K562 (cell line): Measurements from ENCODE around the gene LIN9. TPM values are rescaled to one million over a fixed set of nuclear protein-coding genes. Genes with fewer than 3 reads are reported as not detected.

Experiments
- ATAC-seq: fragments of 200-7000 bp; cut with Tn5 transposase; 3 replicates; pipeline ENCODE4 v1.9.1; 2020; ENCODE audit warnings: moderate library complexity
- BruUV-seq: library from RNA; stranded (reverse); fragments of 400-500 nt; replicated peaks from 2 replicates; lab custom pipeline; 2021; lab: Mats Ljungman, UMichigan
- CTCF ChIA-PET: fragments of 300-600 bp; formaldehyde crosslinking; extraction: SDS; loops from one replicate; lab custom pipeline; 2021; ENCODE audit warnings: low intra/inter-chr PET ratio; lab: Yijun Ruan, JAX
- POLR2A ChIA-PET: fragments of 300-600, 350-650 bp; sonication (Branson Sonifier 250); formaldehyde crosslinking; extraction: SDS; loops from one replicate; lab custom pipeline; 2021; ENCODE audit warnings: antibody characterized with exemption, inconsistent platforms; lab: Yijun Ruan, JAX
- DNase-seq, 4 experiments: peaks; one replicate each; pipeline versions ENCODE4 v3.0.0 to v3.0.0-alpha.2; 2011 to 2018; ENCODE audit warnings: low spot score in 3 of 4, mixed read lengths in 3 of 4; ENCODE audit errors: extremely low read depth in 1 of 4
- FAIRE-seq: peaks from 2 replicates; lab custom pipeline; 2011; peaks lifted over from hg19 to GRCh38; lab: Jason Lieb, UNC
- H2AFZ ChIP-seq: 2 replicates; pipeline ENCODE4 v1.6.0; 2011; ENCODE audit warnings: low read depth, low read length, control low read depth, inconsistent platforms
- H3K27ac ChIP-seq: fragments of 200-600 bp; 3 replicates; pipeline ENCODE4 v1.8.0; 2011; ENCODE audit warnings: low read depth, mild to moderate bottlenecking, control low read depth, inconsistent platforms, low read length, moderate library complexity, mixed read lengths; ENCODE audit errors: extremely low read depth
- H3K27me3 ChIP-seq, 2 experiments: fragments of 300-600 bp in 1 of 2; 2 replicates in 1 of 2; 3 replicates in 1 of 2; pipeline versions ENCODE4 v1.6.0 to v1.8.0; 2011; ENCODE audit warnings: inconsistent platforms in 2 of 2, low read length in 2 of 2, mild to moderate bottlenecking in 1 of 2, mixed read lengths in 1 of 2, moderate library complexity in 1 of 2; ENCODE audit not compliant: control insufficient read depth in 2 of 2, insufficient read depth in 2 of 2
- H3K36me3 ChIP-seq: fragments of 300-600 bp; 3 replicates; pipeline ENCODE4 v1.8.0; 2011; ENCODE audit warnings: mild to moderate bottlenecking, low read length, inconsistent platforms; ENCODE audit not compliant: control insufficient read depth, insufficient read depth
- H3K4me1 ChIP-seq, 2 experiments: fragments of 200-600 bp in 1 of 2; replicated peaks in 1 of 2; 2 replicates in 1 of 2; 3 replicates in 1 of 2; pipeline versions ENCODE4 v1.5.1 to v1.8.0; 2011; ENCODE audit warnings: inconsistent platforms in 2 of 2, low read length in 2 of 2, mild to moderate bottlenecking in 1 of 2, mixed read lengths in 1 of 2, moderate library complexity in 1 of 2; ENCODE audit not compliant: control insufficient read depth in 2 of 2, insufficient read depth in 2 of 2
- H3K4me2 ChIP-seq: 2 replicates; pipeline ENCODE4 v1.6.1; 2011; ENCODE audit warnings: low read length, control low read depth, inconsistent platforms, mixed read lengths; ENCODE audit not compliant: insufficient read depth
- H3K4me3 ChIP-seq: fragments of 200-600 bp; sonication (generic), shearing (Covaris generic); 2 replicates; pipeline ENCODE4 v1.5.1; 2016; ENCODE audit warnings: control low read depth, inconsistent platforms
- H3K79me2 ChIP-seq: fragments of 200-600 bp; 3 replicates; pipeline ENCODE4 v1.8.0; 2011; ENCODE audit warnings: low read length, inconsistent platforms; ENCODE audit not compliant: control insufficient read depth, insufficient read depth
- H3K9ac ChIP-seq, 2 experiments: 2 replicates each; pipeline versions ENCODE4 v1.6.0 to v1.6.1; 2011; ENCODE audit warnings: low read depth in 2 of 2, low read length in 2 of 2, control low read depth in 1 of 2, inconsistent platforms in 1 of 2, mild to moderate bottlenecking in 1 of 2, mixed read lengths in 1 of 2; ENCODE audit not compliant: insufficient read depth in 1 of 2
- H3K9me1 ChIP-seq: one replicate; pipeline ENCODE4 v1.6.0; 2011; ENCODE audit warnings: inconsistent platforms, mild to moderate bottlenecking, low read length, moderate library complexity; ENCODE audit not compliant: control insufficient read depth, insufficient read depth
- H3K9me3 ChIP-seq: replicated peaks from 2 replicates; pipeline ENCODE4 v1.5.1; 2011; ENCODE audit warnings: low read depth, low read length, inconsistent platforms; ENCODE audit not compliant: control insufficient read depth, insufficient read depth
- H4K20me1 ChIP-seq: replicated peaks from 2 replicates; pipeline ENCODE4 v1.6.1; 2011; ENCODE audit warnings: low read length, inconsistent platforms, mixed read lengths; ENCODE audit not compliant: control insufficient read depth, insufficient read depth
- DEAF1 ChIP-seq: fragments of 450-650 bp; formaldehyde crosslinking; IDR thresholded peaks from 2 replicates; pipeline ENCODE4 v1.4.0; 2020; ENCODE audit warnings: mild to moderate bottlenecking, moderate library complexity
- FOXA3 ChIP-seq, 2 experiments: fragments of 450-650 bp in 1 of 2; sonication (generic) in 1 of 2; formaldehyde crosslinking; IDR thresholded peaks in 1 of 2; conservative IDR thresholded peaks in 1 of 2; 2 replicates each; pipeline versions ENCODE4 v1.4.0 to v1.8.0; 2020 to 2022; ENCODE audit warnings: mild to moderate bottlenecking in 2 of 2, missing genetic modification reagents in 1 of 2
- HNRNPH1 ChIP-seq: fragments of 200-400 bp; formaldehyde crosslinking; optimal IDR thresholded peaks from 2 replicates; pipeline ENCODE3; 2017; ENCODE audit warnings: low read depth, mild to moderate bottlenecking, low read length, moderate library complexity
- MTA2 ChIP-seq: fragments of 450-650 bp; IDR thresholded peaks from 2 replicates; pipeline ENCODE4 v1.6.1; 2016; ENCODE audit warnings: low read depth
- SPI1 ChIP-seq: IDR thresholded peaks from 2 replicates; pipeline ENCODE4 v1.6.1; 2011; ENCODE audit warnings: low read depth, low read length, control low read depth, borderline replicate concordance
- USF1 ChIP-seq: sonication (generic); formaldehyde crosslinking; IDR thresholded peaks from 2 replicates; pipeline ENCODE4 v1.9.0; 2022; ENCODE audit warnings: mild to moderate bottlenecking, missing genetic modification reagents
- ZBTB11 ChIP-seq, 3 experiments: fragments of 200-800 bp in 1 of 3; fragments of 250-450 bp in 1 of 3; fragments of 450-650 bp in 1 of 3; sonication (Bioruptor Pico) in 1 of 3; sonication (Bioruptor generic) in 1 of 3; formaldehyde crosslinking in 1 of 3; IDR thresholded peaks; 2 replicates each; pipeline versions ENCODE4 v1.6.1 to v1.8.0; 2016 to 2022; ENCODE audit warnings: mild to moderate bottlenecking in 2 of 3, missing genetic modification characterization in 2 of 3, missing compliant biosample characterization in 1 of 3, moderate library complexity in 1 of 3
- ZBTB17 ChIP-seq: fragments of 450-650 bp; formaldehyde crosslinking; IDR thresholded peaks from 2 replicates; pipeline ENCODE4 v1.4.0; 2020; ENCODE audit warnings: mild to moderate bottlenecking
- ZNF639 ChIP-seq, 2 experiments: fragments of 200-800 bp in 1 of 2; sonication (Bioruptor generic) in 1 of 2; sonication (generic) in 1 of 2; formaldehyde crosslinking in 1 of 2; IDR thresholded peaks in 1 of 2; conservative IDR thresholded peaks in 1 of 2; 2 replicates each; pipeline versions ENCODE4 v1.5.0 to v1.6.1; 2016 to 2020; ENCODE audit warnings: missing compliant biosample characterization in 1 of 2, missing genetic modification characterization in 1 of 2, missing genetic modification reagents in 1 of 2
- WGBS: fragments of 100-300 bp; shearing (Covaris generic); methylation state at CpG from one replicate; pipeline ENCODE4 v1.1.6; 2016; ENCODE audit warnings: low coverage, mixed read lengths; ENCODE audit not compliant: insufficient coverage; ENCODE audit errors: missing lambda C conversion rate; 5-methylcytosine and 5-hydroxymethylcytosine counted together
- in situ Hi-C: fragments of 300-500 bp; cut with MboI; formaldehyde crosslinking; loops from 4 replicates; pipeline ENCODE4 v1.15.0; 2018; ENCODE audit warnings: inconsistent platforms, mixed read lengths
- intact Hi-C: fragments of 100-400 bp; cut with micrococcal nuclease; formaldehyde crosslinking; loops from 2 replicates; pipeline ENCODE4 v1.14.2; 2022
- polyA plus RNA-seq, 8 experiments: library from polyadenylated mRNA; depleted of rRNA in 4 of 8; stranded (reverse) in 5 of 8; unstranded in 3 of 8; fragments of >200 nt; fragmentation: Nextera tagmentation in 2 of 8; fragmentation: Illumina TruSeq in 1 of 8; extraction: Ambion mirVana in 2 of 8; extraction: Trizol in 1 of 8; gene quantifications; 2 replicates each; pipeline versions ENCODE4 v1.2.1 to v1.2.3, GENCODE V29; 2011 to 2014; ENCODE audit warnings: inconsistent platforms in 1 of 8, missing spikeins in 1 of 8
- total RNA-seq, 7 experiments: library from RNA; depleted of rRNA in 6 of 7; stranded (reverse); fragments of >200 nt in 6 of 7; fragmentation: Illumina TruSeq in 2 of 7; extraction: Trizol in 2 of 7; gene quantifications; 2 replicates each; pipeline versions ENCODE4 v1.2.1 to v1.2.3, GENCODE V29; 2011 to 2021; ENCODE audit warnings: low replicate concordance in 1 of 7

The LIN9 gene
- total and polyA plus RNA-seq, 9 of the 15 experiments (the other 6 are each of a cell fraction or from before 2014, with no cell fraction given) = 18.8 to 33.0 (median 25.5) TPM

- DNase-seq = peak in 1 of 4 experiments; percentile 33
- no peak overlapping the region for H3K27ac ChIP-seq
- H4K20me1 ChIP-seq = peaks cover 4% of the 10 kb centered on the region; the same call in 1 of the 2 replicates
- H3K27me3 ChIP-seq = peaks cover 16 to 18% of the 10 kb centered on the region in 2 experiments; a peak in 4 of 5 replicates
- POLR2A ChIA-PET = interaction anchor here (0.7 to 1.1 kb wide), 3 partner anchors 8 to 16 kb away, joined by 3 read pairs; no protein-coding TSS in a partner anchor
- no peaks in the 10 kb centered on the region for H3K9me1 ChIP-seq
- H3K9ac ChIP-seq = no peak overlapping the region
- H3K4me2 ChIP-seq = no peak overlapping the region
- CTCF ChIA-PET = no interaction called here
- FAIRE-seq = no peak
- no peaks in the 10 kb centered on the region for H3K9me3 ChIP-seq
- no peaks in the 10 kb centered on the region for H3K79me2 ChIP-seq
- no peak overlapping the region for H3K4me3 ChIP-seq
- H3K36me3 ChIP-seq = no peaks in the 10 kb centered on the region
- H2AFZ ChIP-seq = no peak overlapping the region
- ATAC-seq = peak; percentile 15; the same call in 1 of the 3 replicates
- in situ Hi-C loops (no loop called here), intact Hi-C loops (no loop called here)
- no TSS peak for BruUV-seq
- H3K4me1 ChIP-seq = peaks cover 0 to 7% of the 10 kb centered on the region in 2 experiments; a peak in 3 of 5 replicates
- WGBS = 15% methylated on average over 7 of the region's 7 CpGs
- TF ChIP-seq FOXA3 (CRISPR knock-in tag; conservative IDR thresholded peaks at IDR 0.05 in 1 of 2, IDR thresholded peaks at IDR 0.05 in 1 of 2) (no peak), ZBTB11 (CRISPR knock-in tag; IDR thresholded peaks at IDR 0.05) (no peak), ZNF639 (CRISPR knock-in tag; conservative IDR thresholded peaks at IDR 0.05 in 1 of 2, IDR thresholded peaks at IDR 0.05 in 1 of 2) (no peak), SPI1 (peak; percentile 75), HNRNPH1 (no peak), ZBTB17 (no peak), DEAF1 (CRISPR knock-in tag) (no peak), USF1 (CRISPR knock-in tag) (no peak), MTA2 (no peak)
Observed at GRCh38 chr1:226210571-226211176, 98.3 kb downstream of the LIN9 start.
